GM23338 (cell line): ENCODE data around the gene JARID2. TPM values are rescaled to one million over a fixed set of nuclear protein-coding genes. Genes with fewer than 3 reads are reported as not detected.

Source experiments
- ATAC-seq: fragments of 200-7000 bp; cut with Tn5 transposase; 3 replicates; pipeline ENCODE4 v1.9.1; 2020
- DNase-seq: peaks from one replicate; pipeline ENCODE4 v3.0.0-alpha.2; 2015; ENCODE audit warnings: low spot score
- H2AFZ ChIP-seq: fragments of 200-600 bp; sonication (generic); 2 replicates; pipeline ENCODE4 v1.8.0; 2016; ENCODE audit warnings: antibody characterized with exemption, mild to moderate bottlenecking, moderate library complexity
- H3F3A ChIP-seq: fragments of 200-600 bp; sonication (generic); replicated peaks from 2 replicates; pipeline ENCODE4 v1.8.0; 2017; ENCODE audit warnings: antibody characterized with exemption, mixed run types, low read depth
- H3K27ac ChIP-seq: fragments of 200-600 bp; sonication (generic); 2 replicates; pipeline ENCODE4 v1.6.1; 2016; ENCODE audit warnings: low read depth
- H3K27me3 ChIP-seq: fragments of 200-600 bp; sonication (generic); 2 replicates; pipeline ENCODE4 v1.8.0; 2016; ENCODE audit warnings: mild to moderate bottlenecking, mixed run types, moderate library complexity; ENCODE audit not compliant: insufficient read depth
- H3K36me3 ChIP-seq: fragments of 200-600 bp; sonication (generic); 2 replicates; pipeline ENCODE4 v1.8.0; 2016; ENCODE audit warnings: mild to moderate bottlenecking; ENCODE audit not compliant: insufficient read depth
- H3K4me1 ChIP-seq: fragments of 200-600 bp; sonication (generic); 2 replicates; pipeline ENCODE4 v1.8.0; 2016; ENCODE audit warnings: mild to moderate bottlenecking, moderate library complexity; ENCODE audit not compliant: insufficient read depth
- H3K4me2 ChIP-seq: fragments of 200-600 bp; sonication (generic); 2 replicates; pipeline ENCODE4 v1.7.1; 2017; ENCODE audit warnings: mixed run types
- H3K4me3 ChIP-seq: fragments of 200-600 bp; sonication (generic); 2 replicates; pipeline ENCODE4 v1.6.1; 2016; ENCODE audit warnings: mixed run types
- H3K79me2 ChIP-seq: fragments of 200-600 bp; sonication (generic); replicated peaks from 2 replicates; pipeline ENCODE4 v1.8.0; 2017; ENCODE audit warnings: mild to moderate bottlenecking; ENCODE audit not compliant: insufficient read depth
- H3K9me2 ChIP-seq: fragments of 200-600 bp; sonication (generic); 2 replicates; pipeline ENCODE4 v1.8.0; 2017; ENCODE audit not compliant: insufficient read depth
- H4K20me1 ChIP-seq: fragments of 200-600 bp; sonication (generic); replicated peaks from 2 replicates; pipeline ENCODE4 v1.8.0; 2017; ENCODE audit warnings: mild to moderate bottlenecking; ENCODE audit not compliant: insufficient read depth
- H3K27ac Mint-ChIP-seq: 2 replicates; pipeline ENCODE4 v1.8.0; 2020; ENCODE audit warnings: inconsistent platforms, mild to moderate bottlenecking, moderate library complexity, mixed read lengths
- H3K27me3 Mint-ChIP-seq: 3 replicates; pipeline ENCODE4 v1.8.0; 2022; ENCODE audit warnings: low read depth, mild to moderate bottlenecking, moderate library complexity, mixed read lengths, inconsistent platforms; ENCODE audit not compliant: insufficient read depth, poor library complexity
- H3K36me3 Mint-ChIP-seq: 3 replicates; pipeline ENCODE4 v1.8.0; 2021; ENCODE audit warnings: low read depth, mild to moderate bottlenecking, inconsistent platforms, moderate library complexity, mixed read lengths
- H3K4me1 Mint-ChIP-seq: 3 replicates; pipeline ENCODE4 v1.8.0; 2020; ENCODE audit warnings: mild to moderate bottlenecking, inconsistent platforms, mixed read lengths
- H3K4me3 Mint-ChIP-seq: 3 replicates; pipeline ENCODE4 v1.8.0; 2021; ENCODE audit warnings: moderate library complexity, mild to moderate bottlenecking, inconsistent platforms, mixed read lengths
- H3K9me3 Mint-ChIP-seq: 3 replicates; pipeline ENCODE4 v1.8.0; 2020; ENCODE audit warnings: moderate library complexity, mild to moderate bottlenecking, inconsistent platforms, mixed read lengths
- EZH2phosphoT487 ChIP-seq: fragments of 200-600 bp; sonication (generic); IDR thresholded peaks from one replicate; pipeline ENCODE4 v1.8.1; 2018; ENCODE audit warnings: antibody characterized with exemption; ENCODE audit not compliant: unreplicated experiment
- JUNB ChIP-seq: IDR thresholded peaks from one replicate; pipeline ENCODE4 v1.6.1; 2016; ENCODE audit warnings: antibody characterized with exemption; ENCODE audit not compliant: unreplicated experiment
- POLR2AphosphoS5 ChIP-seq: IDR thresholded peaks from 2 replicates; pipeline ENCODE4 v1.6.1; 2016; ENCODE audit warnings: antibody characterized with exemption, low read depth
- STAT1 ChIP-seq: IDR thresholded peaks from one replicate; pipeline ENCODE4 v1.6.1; 2016; ENCODE audit warnings: antibody characterized with exemption; ENCODE audit not compliant: unreplicated experiment
- ZNF114 ChIP-seq: fragments of 250-450 bp; sonication (Bioruptor Pico); IDR thresholded peaks from 2 replicates; pipeline ENCODE4 v1.5.0; 2020; ENCODE audit warnings: mild to moderate bottlenecking, moderate library complexity
- ZNF462 ChIP-seq: fragments of 250-450 bp; sonication (Bioruptor Pico); IDR thresholded peaks from 2 replicates; pipeline ENCODE4 v1.5.0; 2020; ENCODE audit warnings: mild to moderate bottlenecking, moderate library complexity
- polyA plus RNA-seq: library from polyadenylated mRNA; unstranded; fragments of >200 nt; fragmentation: Nextera tagmentation; extraction: Ambion mirVana; gene quantifications from 2 replicates; pipeline ENCODE4 v1.2.1, GENCODE V29; 2016
- total RNA-seq: library from RNA; depleted of rRNA; stranded (reverse); fragments of >200 nt; shearing (Covaris generic); gene quantifications from 2 replicates; pipeline ENCODE4 v1.2.3, GENCODE V29; 2014

JARID2 gene
- total and polyA plus RNA-seq, 2 experiments from 2014 or later: 92.8 to 196 TPM

GRCh38 chr6:15382712-15383111, 136.8 kb downstream of the JARID2 start:
- peaks cover 100% of the 10 kb centered on the region for H3K79me2 ChIP-seq
- peak overlapping the region; percentile 52 for H3K4me2 ChIP-seq
- no peaks in the 10 kb centered on the region for H3K9me2 ChIP-seq
- H3K4me1 ChIP-seq: peaks cover 99% of the 10 kb centered on the region
- H3K4me3 ChIP-seq: no peak overlapping the region
- H3F3A ChIP-seq: peaks cover 26% of the 10 kb centered on the region
- peak overlapping the region; percentile 39; the same call in 1 of the 2 replicates for H3K27ac Mint-ChIP-seq
- H3K36me3 ChIP-seq: 0 out of 2 replicates have a peak, but pooled peaks cover 5% of the 10 kb centered on the region
- no peak overlapping the region for H3K27ac ChIP-seq
- peaks cover 88% of the 10 kb centered on the region for H3K4me1 Mint-ChIP-seq
- H2AFZ ChIP-seq: no peak overlapping the region
- peak; percentile 48 for ATAC-seq
- peaks cover 37% of the 10 kb centered on the region for H3K27me3 Mint-ChIP-seq
- H4K20me1 ChIP-seq: peaks cover 97% of the 10 kb centered on the region
- H3K27me3 ChIP-seq: no peaks in the 10 kb centered on the region
- DNase-seq: peak; percentile 54
- H3K36me3 Mint-ChIP-seq: peaks cover 13% of the 10 kb centered on the region; the same call in 2 of the 3 replicates
- no peak overlapping the region for H3K4me3 Mint-ChIP-seq
- H3K9me3 Mint-ChIP-seq: no peaks in the 10 kb centered on the region; the same call in 2 of the 3 replicates
- no peak for TF ChIP-seq EZH2phosphoT487
- no peak for TF ChIP-seq ZNF114
- TF ChIP-seq POLR2AphosphoS5: peak; percentile 46
- TF ChIP-seq JUNB: no peak
- no peak for TF ChIP-seq STAT1
- no peak for TF ChIP-seq ZNF462 (CRISPR knock-in tag)

GRCh38 chr6:15384901-15385300, 139.0 kb downstream of the JARID2 start:
- no peak for DNase-seq
- Mint-ChIP-seq H3K36me3 (peaks cover 7% of the 10 kb centered on the region; the same call in 2 of the 3 replicates), H3K4me3 (peak overlapping the region; percentile 42), H3K27me3 (peaks cover 31% of the 10 kb centered on the region), H3K9me3 (no peaks in the 10 kb centered on the region; the same call in 2 of the 3 replicates), H3K27ac (peak overlapping the region; percentile 40), H3K4me1 (peaks cover 89% of the 10 kb centered on the region)
- no peak for TF ChIP-seq POLR2AphosphoS5
- H3K27ac ChIP-seq: peak overlapping the region; percentile 58
- peak overlapping the region; percentile 36 for H3K4me3 ChIP-seq
- no peaks in the 10 kb centered on the region for H3K27me3 ChIP-seq
- H3K79me2 ChIP-seq: peaks cover 100% of the 10 kb centered on the region
- H3K4me1 ChIP-seq: peaks cover 97% of the 10 kb centered on the region
- H4K20me1 ChIP-seq: peaks cover 97% of the 10 kb centered on the region
- ATAC-seq: no peak
- H3K9me2 ChIP-seq: no peaks in the 10 kb centered on the region
- no peak overlapping the region for H2AFZ ChIP-seq
- peak overlapping the region; percentile 73 for H3K4me2 ChIP-seq
- no peaks in the 10 kb centered on the region for H3K36me3 ChIP-seq
- H3F3A ChIP-seq: peaks cover 31% of the 10 kb centered on the region
